Measurements from ENCODE around the gene HOATZ.

- TF ChIP-seq TARDBP (IDR thresholded peaks at IDR 0.05), result no peak
- no peak for TF ChIP-seq SP1 (IDR thresholded peaks at IDR 0.05)
- no peak for TF ChIP-seq BHLHE40 (IDR thresholded peaks at IDR 0.05; ENCODE audit: borderline replicate concordance)
- no peak for TF ChIP-seq ZNF384 (IDR thresholded peaks at IDR 0.05)
- TF ChIP-seq FOXM1 (IDR thresholded peaks at IDR 0.05; ENCODE audit: borderline replicate concordance), result no peak
- TF ChIP-seq FOXA1 (IDR thresholded peaks at IDR 0.05), result no peak
- TF ChIP-seq CTBP1 (IDR thresholded peaks at IDR 0.05; ENCODE audit: borderline replicate concordance), result no peak
- no peak for TF ChIP-seq FOXK2 (IDR thresholded peaks at IDR 0.05)
- no peak for TF ChIP-seq L3MBTL2 (conservative IDR thresholded peaks at IDR 0.05)
- TF ChIP-seq ARNT (IDR thresholded peaks at IDR 0.05), result no peak
- TF ChIP-seq ELF4 (IDR thresholded peaks at IDR 0.05), result no peak
- no peak for TF ChIP-seq SUZ12 (IDR thresholded peaks at IDR 0.05)
- TF ChIP-seq NFRKB (IDR thresholded peaks at IDR 0.05), result no peak
- no peak for TF ChIP-seq PKNOX1 (IDR thresholded peaks at IDR 0.05)
These were observed 12.0 kb upstream of the HOATZ start for GRCh38 chr11:111502611-111503010.

All from HEK293T (cell line).